Activated B cell treated with CpG ODN at 0.5 μM for 24 hours (primary cell): Measurements from ENCODE around the gene ADAMTSL2. TPM values are rescaled to one million over a fixed set of nuclear protein-coding genes. Genes with fewer than 3 reads are reported as not detected.
"Not testable (repeated sequence)": the region's sequence is repeated elsewhere in the genome, so short reads cannot be mapped to it uniquely, and the experiment has no call there.

Experiments used
- ATAC-seq: fragments of 200-7000 bp; cut with Tn5 transposase; one replicate; pipeline ENCODE4 v1.10.0; 2021; ENCODE audit warnings: low read depth, mild to moderate bottlenecking, moderate library complexity
- CTCF ChIA-PET: fragments of 350-600 bp; sonication (Branson Sonifier 250); formaldehyde crosslinking; loops from one replicate; lab custom pipeline; 2021; ENCODE audit warnings: antibody characterized with exemption; lab: Charles Lee
- POLR2A ChIA-PET: fragments of 350-600 bp; sonication (Branson Sonifier 250); formaldehyde crosslinking; loops from one replicate; lab custom pipeline; 2021; ENCODE audit warnings: antibody characterized with exemption; lab: Charles Lee
- DNase-seq: peaks from one replicate; pipeline ENCODE4 v3.0.0; 2022
- H3K27ac Mint-ChIP-seq: one replicate; pipeline ENCODE4 v1.8.0; 2020; ENCODE audit warnings: mixed read lengths
- H3K27me3 Mint-ChIP-seq: one replicate; pipeline ENCODE4 v1.8.0; 2021; ENCODE audit warnings: mixed read lengths
- H3K36me3 Mint-ChIP-seq: one replicate; pipeline ENCODE4 v1.8.0; 2021; ENCODE audit warnings: low read depth, mixed read lengths
- H3K4me1 Mint-ChIP-seq: one replicate; pipeline ENCODE4 v1.8.0; 2021; ENCODE audit warnings: mixed read lengths
- H3K4me3 Mint-ChIP-seq: one replicate; pipeline ENCODE4 v1.8.0; 2020; ENCODE audit warnings: mild to moderate bottlenecking, mixed read lengths
- H3K9me3 Mint-ChIP-seq: one replicate; pipeline ENCODE4 v1.8.0; 2020; ENCODE audit warnings: mixed read lengths
- CTCF ChIP-seq: fragments of 200-600 bp; IDR thresholded peaks from one replicate; pipeline ENCODE4 v1.8.0; 2022; ENCODE audit warnings: antibody characterized with exemption, mild to moderate bottlenecking
- intact Hi-C: fragments of 100-400 bp; cut with micrococcal nuclease; formaldehyde crosslinking; loops from one replicate; pipeline ENCODE4 v1.15.1; 2024
- total RNA-seq: library from RNA; stranded (reverse); gene quantifications from 2 replicates; pipeline ENCODE4 v1.2.3, GENCODE V29; 2022

The ADAMTSL2 gene
- total RNA-seq, 1 donor from 2014 or later: not detected

DNA sequence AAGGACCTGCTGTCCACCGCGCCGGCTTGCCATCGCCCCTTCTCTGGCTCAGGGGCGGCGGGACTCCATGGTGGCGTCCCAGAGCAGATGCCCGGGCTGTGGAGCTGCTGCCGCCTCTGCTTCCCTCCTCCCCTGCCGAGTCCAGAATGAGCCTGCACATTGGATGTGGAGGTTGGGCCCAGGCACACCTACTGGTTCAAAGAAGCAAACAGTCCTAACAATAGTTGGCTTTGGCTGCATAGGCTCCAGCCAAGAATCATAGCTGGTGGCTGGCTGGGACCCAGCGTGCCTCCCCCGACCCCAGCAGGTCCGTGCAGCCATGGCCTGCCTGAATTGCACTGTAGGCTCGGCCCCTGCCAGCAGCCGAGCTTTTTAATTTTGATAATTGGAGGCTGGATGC is 25.8 kb downstream of the ADAMTSL2 start:
- no peak for TF ChIP-seq CTCF
- no peaks in the 10 kb centered on the region for H3K9me3 Mint-ChIP-seq
- H3K27ac Mint-ChIP-seq: no peak overlapping the region
- no peaks in the 10 kb centered on the region for H3K36me3 Mint-ChIP-seq
- ChIA-PET POLR2A (no interaction called here), CTCF (no interaction called here)
- H3K4me3 Mint-ChIP-seq: no peak overlapping the region
- no peak for DNase-seq
- intact Hi-C loops: no loop called here
- peaks cover 27% of the 10 kb centered on the region for H3K4me1 Mint-ChIP-seq
- no peak for ATAC-seq
- peaks cover 15% of the 10 kb centered on the region for H3K27me3 Mint-ChIP-seq

GRCh38 chr9:133560944-133561343 is 26.4 kb downstream of the ADAMTSL2 start:
- Mint-ChIP-seq H3K4me1 (peaks cover 27% of the 10 kb centered on the region), H3K27me3 (peaks cover 14% of the 10 kb centered on the region), H3K4me3 (no peak overlapping the region)

GRCh38 chr9:133561976-133562554 is 27.6 kb downstream of the ADAMTSL2 start:
- TF ChIP-seq CTCF: no peak
- Mint-ChIP-seq H3K27me3 (peaks cover 11% of the 10 kb centered on the region), H3K36me3 (no peaks in the 10 kb centered on the region), H3K27ac (no peak overlapping the region), H3K4me1 (peaks cover 25% of the 10 kb centered on the region), H3K4me3 (no peak overlapping the region), H3K9me3 (no peaks in the 10 kb centered on the region)
- ATAC-seq (no peak), DNase-seq (no peak)
- ChIA-PET POLR2A (no interaction called here), CTCF (no interaction called here)
- intact Hi-C loops: no loop called here

More at GRCh38 chr9:133560944-133561343, 26.4 kb downstream of the ADAMTSL2 start:
- no peaks in the 10 kb centered on the region for H3K36me3 Mint-ChIP-seq
- intact Hi-C loops: no loop called here
- no peak for DNase-seq
- ChIA-PET CTCF (no interaction called here), POLR2A (no interaction called here)
- ATAC-seq: no peak
- H3K9me3 Mint-ChIP-seq: no peaks in the 10 kb centered on the region
- no peak overlapping the region for H3K27ac Mint-ChIP-seq
- TF ChIP-seq CTCF: no peak

- H3K36me3 Mint-ChIP-seq: no peaks in the 10 kb centered on the region
- H3K27ac Mint-ChIP-seq: no peak overlapping the region
- DNase-seq: no peak
- ChIA-PET CTCF (no interaction called here), POLR2A (no interaction called here)
- intact Hi-C loops: no loop called here
- no peak for TF ChIP-seq CTCF
- no peaks in the 10 kb centered on the region for H3K9me3 Mint-ChIP-seq
- H3K4me1 Mint-ChIP-seq: peaks cover 20% of the 10 kb centered on the region
- peaks cover 13% of the 10 kb centered on the region for H3K27me3 Mint-ChIP-seq
- H3K4me3 Mint-ChIP-seq: no peak overlapping the region
- no peak for ATAC-seq
Observed at GRCh38 chr9:133562611-133563290, 28.2 kb downstream of the ADAMTSL2 start.

DNA sequence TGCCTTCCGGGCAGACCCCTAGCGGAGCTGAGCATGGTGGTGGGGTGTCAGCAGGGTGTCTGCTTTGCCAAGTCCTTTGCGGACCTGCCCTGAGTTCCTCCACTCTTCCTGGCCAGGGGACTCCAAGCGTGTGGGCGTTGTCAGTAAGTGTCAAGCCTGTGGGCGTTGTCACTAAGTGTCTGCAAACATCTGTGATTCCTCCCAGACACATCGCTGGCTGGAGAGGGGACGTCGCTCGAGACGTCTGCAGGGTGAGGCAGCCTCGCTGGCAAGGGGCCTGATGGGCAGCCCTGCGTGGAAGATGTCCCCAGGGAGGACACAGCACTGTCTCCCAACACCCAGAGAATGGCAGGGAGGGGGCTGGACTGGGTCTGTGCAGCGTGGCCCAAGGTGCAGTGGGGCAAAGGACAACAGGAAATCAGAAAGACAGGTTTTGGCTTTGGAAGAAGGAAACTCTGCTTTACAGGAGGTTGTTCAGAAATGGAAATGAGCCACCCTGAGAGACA is 28.8 kb downstream of the ADAMTSL2 start:
- no peaks in the 10 kb centered on the region for H3K9me3 Mint-ChIP-seq
- H3K27ac Mint-ChIP-seq: no peak overlapping the region
- POLR2A ChIA-PET: no interaction called here
- intact Hi-C loops: no loop called here
- DNase-seq: no peak
- H3K4me1 Mint-ChIP-seq: peaks cover 14% of the 10 kb centered on the region
- H3K27me3 Mint-ChIP-seq: peaks cover 9% of the 10 kb centered on the region
- H3K36me3 Mint-ChIP-seq: no peaks in the 10 kb centered on the region
- TF ChIP-seq CTCF: no peak
- ATAC-seq: no peak
- no peak overlapping the region for H3K4me3 Mint-ChIP-seq
- CTCF ChIA-PET: no interaction called here

DNA sequence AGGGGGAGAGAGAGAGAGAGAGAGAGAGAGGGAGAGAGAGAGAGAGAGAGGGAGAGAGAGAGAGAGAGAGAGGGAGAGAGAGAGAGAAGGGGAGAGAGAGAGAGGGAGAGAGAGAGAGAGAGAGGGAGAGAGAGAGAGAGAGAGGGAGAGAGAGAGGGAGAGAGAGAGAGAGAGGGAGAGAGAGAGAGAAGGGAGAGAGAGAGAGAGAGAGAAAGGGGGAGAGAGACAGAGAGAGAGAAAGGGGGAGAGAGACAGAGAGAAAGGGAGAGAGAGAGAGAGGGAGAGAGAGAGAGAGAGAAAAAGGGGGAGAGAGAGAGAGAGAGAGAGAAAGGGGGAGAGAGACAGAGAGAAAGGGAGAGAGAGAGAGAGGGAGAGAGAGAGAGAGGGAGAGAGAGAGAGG is 29.3 kb downstream of the ADAMTSL2 start:
- H3K9me3 Mint-ChIP-seq, H3K27ac Mint-ChIP-seq, H3K36me3 Mint-ChIP-seq, intact Hi-C loops, ATAC-seq, H3K4me3 Mint-ChIP-seq, DNase-seq, POLR2A ChIA-PET, H3K27me3 Mint-ChIP-seq, CTCF ChIA-PET, H3K4me1 Mint-ChIP-seq: not testable (repeated sequence)
